ENCODE results near the gene PVALB. TPM values are rescaled to one million over a fixed set of nuclear protein-coding genes. Genes with fewer than 3 reads are reported as not detected.

PVALB gene
- polyA plus RNA-seq, 1 of the 3 experiments (the other 2 are of a cell fraction) = not detected

- H3K27me3 ChIP-seq (ENCODE audit: insufficient read depth) = no peaks in the 10 kb centered on the region
- TF ChIP-seq TEAD4 (IDR thresholded peaks at IDR 0.05; ENCODE audit: borderline replicate concordance, insufficient read depth) (no peak), JUND (IDR thresholded peaks at IDR 0.05) (no peak), MEF2A (IDR thresholded peaks at IDR 0.05; ENCODE audit: borderline replicate concordance, low read depth) (no peak), SIN3A (IDR thresholded peaks at IDR 0.05; ENCODE audit: borderline replicate concordance, low read depth, low read length) (no peak)
- no peaks in the 10 kb centered on the region for H3F3A ChIP-seq (replicated peaks; ENCODE audit: insufficient read depth)
- H2AFZ ChIP-seq (ENCODE audit: low read depth) = no peak overlapping the region
- H3K4me1 ChIP-seq (ENCODE audit: control insufficient read depth in 1 of 2, insufficient read depth in 2 of 2, low read depth in 1 of 2, low read length in 1 of 2) = peaks cover 0 to 6% of the 10 kb centered on the region in 2 experiments; a peak in 3 of 4 replicates
- DNase-seq = no peak
- H3K4me3 ChIP-seq (ENCODE audit: low read depth in 2 of 2, low read length in 1 of 2) = no peak overlapping the region
- H3K36me3 ChIP-seq (replicated peaks in 1 of 2; ENCODE audit: control insufficient read depth in 1 of 2, insufficient read depth in 2 of 2, low read length in 1 of 2) = peaks cover 0 to 21% of the 10 kb centered on the region in 2 experiments
- no peak overlapping the region for H3K9ac ChIP-seq
- 95% methylated on average over 12 of the region's 13 CpGs for WGBS (ENCODE audit: low lambda C conversion rate)
- H3K4me2 ChIP-seq = no peak overlapping the region
- H4K20me1 ChIP-seq (ENCODE audit: insufficient read depth) = no peaks in the 10 kb centered on the region
- no peaks in the 10 kb centered on the region for H3K79me2 ChIP-seq (ENCODE audit: insufficient read depth)
- no peak overlapping the region for H3K27ac ChIP-seq (ENCODE audit: low read depth in 2 of 2, low read length in 1 of 2)
- ChIA-PET POLR2A (no interaction called here), CTCF (interaction anchor here (1.3 to 2.2 kb wide), 3 partner anchors 15 to 225 kb away, joined by 3 to 6 read pairs (median 4); no protein-coding TSS in a partner anchor)
- H3K9me3 ChIP-seq = no peaks in the 10 kb centered on the region
- H3K9me2 ChIP-seq = no peaks in the 10 kb centered on the region
These were observed 45.3 kb downstream of the PVALB start for GRCh38 chr22:36771356-36772063.

GRCh38 chr22:36770513-36771231 is 46.2 kb downstream of the PVALB start:
- no peaks in the 10 kb centered on the region for H3K79me2 ChIP-seq (ENCODE audit: insufficient read depth)
- no peak overlapping the region for H2AFZ ChIP-seq (ENCODE audit: low read depth)
- H3K27ac ChIP-seq (ENCODE audit: low read depth in 2 of 2, low read length in 1 of 2) = no peak overlapping the region
- CTCF ChIA-PET = interaction anchor here (1.2 to 2.2 kb wide), 5 partner anchors 14 to 226 kb away, joined by 3 to 8 read pairs (median 4); no protein-coding TSS in a partner anchor
- POLR2A ChIA-PET = no interaction called here
- H3K4me2 ChIP-seq = no peak overlapping the region
- no peak overlapping the region for H3K9ac ChIP-seq
- peaks cover 0 to 22% of the 10 kb centered on the region in 2 experiments for H3K36me3 ChIP-seq (replicated peaks in 1 of 2; ENCODE audit: control insufficient read depth in 1 of 2, insufficient read depth in 2 of 2, low read length in 1 of 2)
- DNase-seq = no peak
- H3K4me1 ChIP-seq (ENCODE audit: control insufficient read depth in 1 of 2, insufficient read depth in 2 of 2, low read depth in 1 of 2, low read length in 1 of 2) = peaks cover 0 to 5% of the 10 kb centered on the region in 2 experiments; a peak in 3 of 4 replicates
- H3F3A ChIP-seq (replicated peaks; ENCODE audit: insufficient read depth) = no peaks in the 10 kb centered on the region
- H3K27me3 ChIP-seq (ENCODE audit: insufficient read depth) = no peaks in the 10 kb centered on the region
- no peaks in the 10 kb centered on the region for H3K9me2 ChIP-seq
- TF ChIP-seq GABPA (IDR thresholded peaks at IDR 0.05; ENCODE audit: low read depth) (no peak), CHD2 (IDR thresholded peaks at IDR 0.05; ENCODE audit: low read length, partially characterized antibody) (no peak), USF2 (IDR thresholded peaks at IDR 0.05; ENCODE audit: borderline replicate concordance, low read depth, low read length) (no peak), EZH2phosphoT487 (IDR thresholded peaks at IDR 0.05; ENCODE audit: borderline replicate concordance, low read depth) (no peak), TCF12 (IDR thresholded peaks at IDR 0.05) (no peak), MEF2A (IDR thresholded peaks at IDR 0.05; ENCODE audit: borderline replicate concordance, low read depth) (no peak), EP300 (IDR thresholded peaks at IDR 0.05; ENCODE audit: borderline replicate concordance in 1 of 2, low read depth in 1 of 2, low read length in 1 of 2) (no peak), RCOR1 (IDR thresholded peaks at IDR 0.05; ENCODE audit: low read length) (no peak), RAD21 (IDR thresholded peaks at IDR 0.05; ENCODE audit: low read length) (no peak), FOSL2 (IDR thresholded peaks at IDR 0.05; ENCODE audit: borderline replicate concordance, low read depth) (no peak), FOXM1 (IDR thresholded peaks at IDR 0.05; ENCODE audit: low read depth) (no peak), CTCF (IDR thresholded peaks at IDR 0.05) (no peak), TAF1 (IDR thresholded peaks at IDR 0.05; ENCODE audit: borderline replicate concordance, low read depth, low read length) (no peak), YY1 (IDR thresholded peaks at IDR 0.05; ENCODE audit: low read depth) (no peak), SMC3 (IDR thresholded peaks at IDR 0.05; ENCODE audit: low read depth, low read length) (no peak), TEAD4 (IDR thresholded peaks at IDR 0.05; ENCODE audit: borderline replicate concordance, insufficient read depth) (no peak), ELF1 (IDR thresholded peaks at IDR 0.05) (no peak)
- 77% methylated on average over 11 of the region's 11 CpGs for whole genome bisulfite sequencing (ENCODE audit: low lambda C conversion rate)
- H3K4me3 ChIP-seq (ENCODE audit: low read depth in 2 of 2, low read length in 1 of 2) = no peak overlapping the region
- H3K9me3 ChIP-seq = no peaks in the 10 kb centered on the region
- no peaks in the 10 kb centered on the region for H4K20me1 ChIP-seq (ENCODE audit: insufficient read depth)

Measured in SK-N-SH (cell line).